MM.1S (cell line): ENCODE results near the gene TNFRSF25.

Experiments used
- EZH2 ChIP-seq: fragments of 300-600 bp; sonication (generic); optimal IDR thresholded peaks from 2 replicates; pipeline ENCODE3; 2017; ENCODE audit warnings: low read depth, mild to moderate bottlenecking, antibody characterized with exemption, low read length, mixed read lengths
- EZH2phosphoT487 ChIP-seq: fragments of 300-600 bp; sonication (generic); IDR thresholded peaks from 2 replicates; pipeline ENCODE4 v1.6.1; 2018; ENCODE audit warnings: antibody characterized with exemption, low read length
- TF ChIP-seq, protein P1 (sequence below): fragments of 300-600 bp; sonication (generic); IDR thresholded peaks from 2 replicates; pipeline ENCODE4 v1.5.1; 2016; ENCODE audit warnings: antibody characterized with exemption, low read length, mixed read lengths

DNA sequence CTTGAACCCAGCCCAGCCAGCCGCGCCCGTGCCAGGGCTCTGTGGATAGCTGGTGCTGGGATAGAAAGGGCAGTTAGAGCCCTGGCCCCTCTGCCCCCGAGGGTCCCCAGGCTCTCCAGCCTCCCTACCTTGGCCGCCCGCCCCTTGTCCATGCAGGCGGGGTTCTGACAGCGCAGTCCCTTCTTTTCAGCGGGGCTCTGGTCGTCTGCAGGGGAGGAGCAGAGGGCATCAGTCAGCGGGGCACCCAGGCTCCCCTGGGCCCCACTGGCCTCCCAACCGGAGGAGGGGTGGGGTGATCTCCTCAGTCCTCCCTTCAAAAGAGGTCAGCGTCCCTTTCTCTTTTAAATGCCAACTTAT is 30.4 kb upstream of the TNFRSF25 start:
- TF ChIP-seq, protein P1, sequence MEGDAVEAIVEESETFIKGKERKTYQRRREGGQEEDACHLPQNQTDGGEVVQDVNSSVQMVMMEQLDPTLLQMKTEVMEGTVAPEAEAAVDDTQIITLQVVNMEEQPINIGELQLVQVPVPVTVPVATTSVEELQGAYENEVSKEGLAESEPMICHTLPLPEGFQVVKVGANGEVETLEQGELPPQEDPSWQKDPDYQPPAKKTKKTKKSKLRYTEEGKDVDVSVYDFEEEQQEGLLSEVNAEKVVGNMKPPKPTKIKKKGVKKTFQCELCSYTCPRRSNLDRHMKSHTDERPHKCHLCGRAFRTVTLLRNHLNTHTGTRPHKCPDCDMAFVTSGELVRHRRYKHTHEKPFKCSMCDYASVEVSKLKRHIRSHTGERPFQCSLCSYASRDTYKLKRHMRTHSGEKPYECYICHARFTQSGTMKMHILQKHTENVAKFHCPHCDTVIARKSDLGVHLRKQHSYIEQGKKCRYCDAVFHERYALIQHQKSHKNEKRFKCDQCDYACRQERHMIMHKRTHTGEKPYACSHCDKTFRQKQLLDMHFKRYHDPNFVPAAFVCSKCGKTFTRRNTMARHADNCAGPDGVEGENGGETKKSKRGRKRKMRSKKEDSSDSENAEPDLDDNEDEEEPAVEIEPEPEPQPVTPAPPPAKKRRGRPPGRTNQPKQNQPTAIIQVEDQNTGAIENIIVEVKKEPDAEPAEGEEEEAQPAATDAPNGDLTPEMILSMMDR: no peak
- no peak for TF ChIP-seq EZH2phosphoT487
- no peak for TF ChIP-seq EZH2
